Activated naive CD8-positive, alpha-beta T cell treated with anti-CD3 and anti-CD28 coated beads, Interleukin-2, amount 10 ng/mL, durations not matched to agents 7 days and 5 days (primary cell): Measurements from ENCODE around the gene BCAR1. TPM values are rescaled to one million over a fixed set of nuclear protein-coding genes. Genes with fewer than 3 reads are reported as not detected.

Experiments
- total RNA-seq, 2 experiments: library from RNA; stranded (reverse); gene quantifications; one replicate each; pipeline ENCODE4 v1.2.3, GENCODE V29; 2021

Gene BCAR1
- total RNA-seq, 2 experiments from 2014 or later = not detected

Other genes with a start within 250 kb of the BCAR1 start
- not detected for gene LDHD, start 134.8 kb downstream of the BCAR1 start, total RNA-seq
- 10 to 100 TPM; 16.2 to 16.3 TPM for gene ZFP1, start 103.1 kb downstream of the BCAR1 start, total RNA-seq
- not detected for gene CTRB2, start 44.5 kb downstream of the BCAR1 start, total RNA-seq
- not detected for gene CTRB1, start 32.6 kb downstream of the BCAR1 start, total RNA-seq
- gene CFDP1, start 181.9 kb upstream of the BCAR1 start, total RNA-seq = 10 to 100 TPM; 47.8 to 49.4 TPM
- gene TMEM170A, start 213.1 kb upstream of the BCAR1 start, total RNA-seq = 10 to 100 TPM; 37.3 to 38.9 TPM
- under 1 TPM in 1 of 2 experiments, not detected in 1; 0.06 TPM for gene CHST6, start 243.8 kb upstream of the BCAR1 start, total RNA-seq